GM19455 (cell line): ENCODE measurements around the gene AKT2.
A peak's percentile ranks its signal among the peaks of the same experiment; 100 is the strongest.

Source experiments
- ATAC-seq: cut with Tn5 transposase; IDR thresholded peaks from one replicate; pipeline ENCODE4 v1.9.1; 2021; ENCODE audit not compliant: unreplicated experiment

AKT2 gene

DNA sequence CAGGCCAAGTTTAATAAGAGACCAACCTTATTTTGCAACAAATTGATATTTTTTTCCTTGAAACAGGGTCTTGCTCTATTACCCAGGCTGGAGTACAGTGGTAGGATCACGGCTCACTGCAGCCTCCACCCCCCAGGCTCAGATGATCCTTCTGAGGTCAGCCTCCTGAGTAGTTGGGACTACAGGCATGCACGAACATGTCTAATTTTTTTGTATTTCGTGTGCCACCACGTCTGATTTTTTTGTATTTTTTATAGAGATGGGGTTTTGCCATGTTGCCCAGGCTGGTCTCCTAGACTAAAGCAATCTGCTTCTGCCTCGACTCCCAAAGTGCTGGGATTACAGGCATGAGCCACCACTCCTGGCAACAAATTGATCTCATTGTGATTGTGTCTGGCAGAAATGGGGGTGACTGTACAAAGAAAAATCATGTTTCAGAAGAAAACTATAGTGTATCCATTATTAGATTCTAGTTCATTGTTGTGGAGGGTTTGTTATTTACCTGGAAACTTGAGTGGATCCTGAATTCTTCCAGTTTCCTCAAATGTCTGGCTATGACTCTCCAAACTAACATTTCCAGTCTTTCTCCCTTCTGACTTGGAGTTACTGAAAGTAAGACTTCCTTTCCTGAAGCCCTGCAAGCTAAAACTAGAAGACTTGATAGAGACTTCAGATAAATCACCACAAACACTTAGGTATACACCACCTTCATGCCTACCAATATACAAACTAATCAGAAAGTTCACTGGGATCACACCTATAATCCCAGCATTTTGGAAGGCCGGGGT lies 17.3 kb upstream of the AKT2 start:
- no peak for ATAC-seq

DNA sequence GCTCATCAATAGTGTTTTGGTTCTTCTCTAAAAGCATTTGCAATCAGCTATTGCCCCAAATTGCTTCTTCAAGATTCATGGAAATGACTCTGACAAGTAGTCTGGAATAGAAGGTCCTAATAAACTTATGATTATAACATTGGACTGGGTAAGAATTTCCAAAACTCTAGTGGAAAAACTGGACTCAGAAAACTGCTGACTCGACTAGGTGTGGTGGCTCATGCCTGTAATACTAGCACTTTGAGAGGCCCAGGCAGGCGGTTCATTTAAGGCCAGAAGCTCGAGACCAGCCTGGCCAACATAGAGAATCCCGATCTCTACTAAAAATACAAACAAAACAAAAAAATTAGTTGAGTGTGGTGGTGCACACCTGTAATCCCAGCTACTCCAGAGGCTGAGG lies 15.5 kb upstream of the AKT2 start:
- ATAC-seq = no peak

GRCh38 chr19:40298026-40298425 lies 12.9 kb upstream of the AKT2 start:
- no peak for ATAC-seq

DNA sequence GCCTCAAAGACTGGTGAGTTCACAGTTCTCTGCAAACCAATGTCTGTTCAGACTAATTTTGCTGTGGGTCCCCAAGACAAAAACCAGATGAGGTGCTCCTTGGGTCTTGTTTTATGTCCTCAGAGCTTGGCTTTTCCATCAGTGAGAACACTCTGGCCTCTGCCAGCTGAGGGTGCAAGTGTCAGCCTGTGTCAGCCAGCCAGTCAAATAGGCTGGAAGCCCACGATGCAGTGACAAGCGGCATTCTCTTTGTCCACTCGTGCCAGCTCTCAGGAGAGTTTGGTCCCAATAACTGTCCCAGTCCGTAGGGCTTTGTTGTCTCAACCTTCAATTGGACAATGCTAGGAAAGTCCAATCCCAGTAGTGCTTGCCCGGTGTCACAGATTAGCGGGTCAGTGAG lies 9.4 kb upstream of the AKT2 start:
- no peak for ATAC-seq

- no peak for ATAC-seq
These were observed 1.9 kb upstream of the AKT2 start for GRCh38 chr19:40286971-40287421.

DNA sequence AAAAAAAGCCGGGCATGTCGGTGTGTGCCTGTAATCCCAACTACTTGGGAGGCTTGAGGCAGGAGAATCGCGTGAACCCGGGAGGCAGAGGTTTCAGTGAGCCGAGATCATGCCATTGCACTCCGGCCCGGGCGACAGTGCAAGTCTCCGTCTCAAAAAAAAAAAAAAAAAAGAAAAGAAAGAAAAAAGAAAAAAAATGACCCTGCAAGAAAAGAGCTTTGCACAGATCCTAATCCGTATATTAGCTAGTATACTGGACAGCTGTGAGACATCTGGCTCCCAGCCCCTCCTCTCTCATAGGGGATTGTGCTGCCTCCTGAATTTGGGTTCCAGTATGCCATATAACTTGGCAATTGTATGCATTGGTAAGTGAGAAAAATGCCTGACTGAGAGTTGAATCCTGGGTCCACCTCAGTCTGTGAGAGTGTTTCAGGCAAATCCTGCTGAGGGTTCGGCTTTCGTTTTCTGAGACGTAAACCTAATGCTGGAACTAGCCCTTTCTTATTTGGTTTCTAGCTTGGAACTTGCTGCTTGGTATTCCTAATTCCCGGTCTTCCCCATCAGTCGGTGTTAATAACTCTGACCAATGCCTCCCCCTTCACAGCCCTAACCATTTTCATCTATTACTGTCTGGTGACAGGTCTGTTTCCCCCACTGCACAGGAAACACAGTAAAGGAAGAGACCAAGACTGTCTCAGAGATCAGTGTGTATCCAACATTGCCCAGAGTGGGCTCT lies 1.3 kb upstream of the AKT2 start:
- no peak for ATAC-seq

DNA sequence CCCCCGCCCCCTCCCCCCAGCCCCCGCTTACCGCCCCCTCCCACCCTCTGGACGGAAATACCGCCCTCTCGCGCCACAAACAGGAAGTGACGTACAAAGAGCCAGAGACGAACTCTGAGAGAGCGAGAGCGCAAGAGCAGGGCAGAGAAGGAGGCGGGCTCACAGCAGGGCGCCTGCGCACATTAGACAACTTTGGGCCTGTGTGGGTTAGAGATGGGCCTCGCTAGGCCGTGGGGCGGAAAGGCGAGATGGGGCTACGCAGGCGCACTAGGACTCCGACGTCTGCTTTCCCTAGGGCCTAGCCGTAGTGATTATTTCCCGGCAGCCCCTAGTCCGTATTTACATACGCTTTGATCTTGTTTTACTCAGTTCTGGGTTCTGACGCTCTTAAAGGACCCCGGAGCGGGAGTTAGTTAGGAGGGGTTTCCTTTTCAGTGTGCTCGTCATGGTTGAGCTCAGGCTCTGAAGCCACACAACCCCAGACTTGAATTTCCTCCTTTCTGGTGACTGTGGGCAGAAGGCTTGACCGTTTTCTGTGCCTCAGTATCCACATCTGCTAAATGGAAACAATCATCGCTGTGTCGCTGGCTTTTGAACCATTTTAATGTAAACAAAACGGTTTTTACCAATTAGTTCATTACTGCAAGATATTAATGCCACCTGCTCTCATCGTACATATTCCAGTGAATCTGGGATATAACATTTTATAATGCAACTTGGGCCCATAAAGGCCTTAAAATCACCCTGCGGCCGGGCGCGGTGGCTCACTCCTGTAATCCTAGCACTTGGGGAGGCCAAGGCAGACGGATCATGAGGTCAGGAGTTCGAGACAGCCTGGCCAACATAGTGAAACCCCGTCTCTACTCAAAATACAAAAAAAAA lies 449 bp upstream of the AKT2 start:
- ATAC-seq = peak; percentile 87

DNA sequence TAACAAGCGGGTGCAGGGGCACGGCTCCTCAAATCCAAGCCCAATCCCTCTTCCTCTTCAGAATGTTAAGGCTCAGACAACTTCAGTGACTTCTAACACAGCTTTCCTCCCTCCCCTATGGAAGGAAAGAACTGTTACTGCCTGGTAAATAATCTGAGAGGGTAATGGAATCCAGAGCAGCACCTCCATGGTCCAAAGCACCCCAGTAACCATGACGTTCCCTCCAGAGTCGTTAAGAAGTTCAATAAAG lies 969 bp downstream of the AKT2 start:
- ATAC-seq = no peak

DNA sequence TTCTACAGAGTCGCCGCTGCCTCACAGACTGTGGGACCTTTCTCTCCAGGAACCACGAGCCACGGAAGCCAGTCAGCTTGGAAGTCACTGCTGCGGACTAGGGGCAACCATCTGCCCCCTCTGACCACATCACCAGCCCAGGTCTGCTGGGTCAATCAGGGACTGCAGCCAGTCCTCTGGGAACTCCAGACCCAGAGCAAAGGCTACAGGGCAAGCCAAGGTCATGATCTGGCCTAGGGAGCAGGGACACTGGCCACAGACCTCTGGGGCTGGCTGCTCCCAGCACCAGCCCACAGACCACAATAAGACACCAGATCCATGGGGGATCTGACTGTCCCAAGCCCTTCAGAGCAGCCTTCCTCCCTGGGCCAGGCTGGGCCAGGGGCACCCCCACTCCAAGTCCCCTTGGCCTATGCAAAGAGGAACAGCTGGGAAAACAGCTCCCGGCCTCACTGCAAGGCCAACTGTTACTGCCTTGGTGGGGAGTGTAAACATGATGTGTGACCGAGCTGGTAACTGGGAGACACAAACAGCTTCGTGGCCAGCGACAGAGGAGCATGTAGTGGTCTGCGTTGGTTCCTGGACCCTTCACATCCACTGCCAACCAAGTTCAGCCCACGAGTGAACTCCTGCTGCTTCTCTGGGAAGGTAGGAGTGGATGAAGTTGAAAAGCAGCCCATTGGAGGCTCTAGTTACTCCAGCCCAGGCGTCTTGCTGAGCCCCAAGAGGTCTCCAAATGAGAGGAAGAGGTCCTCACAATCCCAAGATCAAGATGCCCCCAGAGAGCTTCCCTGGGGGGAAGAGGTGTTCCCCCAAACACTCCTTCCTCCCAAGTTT lies 1.5 kb downstream of the AKT2 start:
- ATAC-seq = no peak

DNA sequence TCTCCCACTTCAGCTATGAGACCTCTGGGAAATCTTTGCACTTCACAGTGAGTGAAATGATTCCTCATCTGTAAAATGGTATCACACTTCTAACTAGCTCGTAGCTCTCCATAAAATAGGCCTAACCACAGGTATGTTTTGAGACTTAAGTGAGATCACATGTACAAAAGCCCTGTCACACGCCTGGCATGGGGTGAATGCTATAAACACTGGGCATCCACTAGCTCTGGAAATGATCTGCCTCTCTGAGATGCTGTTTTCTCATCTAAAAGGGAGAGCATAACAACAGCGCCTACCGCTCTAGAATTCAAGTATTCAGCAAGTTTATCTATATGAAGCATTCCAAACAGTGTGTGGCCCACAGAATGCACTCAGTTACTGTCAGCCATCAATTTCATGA lies 2.2 kb downstream of the AKT2 start:
- ATAC-seq = no peak

GRCh38 chr19:40282209-40282580 lies 3.0 kb downstream of the AKT2 start:
- no peak for ATAC-seq

GRCh38 chr19:40281381-40282208 lies 3.5 kb downstream of the AKT2 start:
- no peak for ATAC-seq

GRCh38 chr19:40280608-40281221 lies 4.4 kb downstream of the AKT2 start:
- no peak for ATAC-seq

GRCh38 chr19:40279761-40280607 lies 5.2 kb downstream of the AKT2 start:
- no peak for ATAC-seq

DNA sequence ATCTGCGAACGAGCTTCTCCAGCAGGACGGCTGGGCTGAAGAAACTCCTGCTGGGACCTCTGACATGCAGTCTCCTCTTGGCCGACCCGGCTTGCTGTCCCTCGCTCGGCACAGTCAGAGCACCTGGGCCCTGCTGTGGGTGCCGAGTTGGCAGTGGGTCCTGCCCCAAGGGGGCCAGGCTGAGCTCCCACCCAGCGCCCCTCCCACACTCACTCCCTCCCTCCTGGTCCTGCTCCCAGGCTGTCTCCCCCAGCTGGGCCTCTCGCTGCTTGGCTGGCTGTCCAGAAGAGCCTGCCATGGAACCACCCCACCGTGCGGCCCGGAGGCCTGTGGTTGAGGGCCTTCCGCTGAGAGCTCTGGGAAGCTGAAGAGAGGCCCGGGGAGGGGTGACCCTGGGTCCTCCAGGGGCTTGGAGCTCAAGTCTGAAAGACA lies 6.0 kb downstream of the AKT2 start:
- no peak for ATAC-seq

GRCh38 chr19:40278361-40279035 lies 6.6 kb downstream of the AKT2 start:
- no peak for ATAC-seq

DNA sequence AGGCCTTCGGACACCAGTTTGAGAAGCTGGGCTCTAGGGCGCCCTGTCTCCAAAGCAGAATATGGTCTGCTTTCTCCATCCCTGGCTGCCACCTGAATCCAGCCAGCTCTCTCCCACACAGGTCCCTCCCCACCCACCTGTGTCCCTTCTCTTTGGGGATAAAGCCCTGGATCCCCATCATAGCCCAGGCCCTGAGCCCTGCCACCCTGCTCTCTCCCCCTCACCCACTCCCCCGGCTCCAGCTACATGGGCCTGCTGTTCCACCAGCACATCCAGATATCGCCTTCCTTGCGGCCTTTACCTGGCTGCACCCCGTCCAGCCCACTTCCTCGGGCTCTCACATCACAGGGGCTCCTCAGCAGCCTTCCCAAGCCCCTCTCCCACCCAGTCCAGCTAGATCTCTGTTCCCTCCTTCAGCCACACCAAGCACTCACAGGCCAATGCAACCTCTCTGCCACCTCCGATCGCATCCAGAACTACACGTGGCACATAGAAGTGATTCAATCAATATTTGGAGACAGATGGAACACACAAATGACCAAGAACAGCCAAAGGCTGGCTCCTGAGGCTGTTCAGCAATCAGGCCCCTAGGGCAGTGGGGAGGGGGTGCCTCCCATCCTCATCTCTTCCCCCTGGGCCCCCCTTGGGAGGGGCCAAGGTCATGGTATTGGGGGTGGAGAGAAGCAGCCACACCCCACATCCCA lies 7.6 kb downstream of the AKT2 start:
- no peak for ATAC-seq
